GM18519 (cell line): ENCODE results near the gene SIRPB1.
"Not testable (repeated sequence)": the region's sequence is repeated elsewhere in the genome, so short reads cannot be mapped to it uniquely, and the experiment has no call there.

Experiments used
- ATAC-seq: cut with Tn5 transposase; IDR thresholded peaks from one replicate; pipeline ENCODE4 v1.9.1; 2021; ENCODE audit warnings: mild to moderate bottlenecking, moderate library complexity; ENCODE audit not compliant: unreplicated experiment, low FRiP score

The SIRPB1 gene

GRCh38 chr20:1608678-1609347 lies 11.0 kb downstream of the SIRPB1 start:
- not testable (repeated sequence) for ATAC-seq

GRCh38 chr20:1600736-1601135 lies 19.1 kb downstream of the SIRPB1 start:
- no peak for ATAC-seq

DNA sequence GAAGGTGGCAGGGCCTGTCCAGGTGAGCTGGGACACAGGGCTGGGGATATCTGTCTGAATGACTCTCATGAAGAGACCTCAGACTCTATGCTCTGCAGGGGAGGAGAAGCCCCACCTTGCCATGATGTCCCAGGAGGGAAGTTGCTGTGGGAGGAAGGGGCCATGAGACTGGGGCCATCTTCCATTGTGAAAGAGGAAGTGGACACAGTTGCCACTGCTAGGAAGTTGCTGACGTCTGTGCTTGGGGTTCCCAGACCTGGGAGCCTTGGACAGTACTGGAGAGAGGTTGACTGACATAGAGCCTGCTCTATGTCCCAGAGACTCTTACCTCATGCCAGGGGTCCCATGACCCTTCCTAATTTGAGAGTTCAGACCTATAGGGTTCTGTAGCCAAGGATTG lies 24.5 kb downstream of the SIRPB1 start:
- ATAC-seq, result no peak

GRCh38 chr20:1588533-1589460 lies 31.0 kb downstream of the SIRPB1 start:
- ATAC-seq, result no peak

GRCh38 chr20:1587781-1588532 lies 31.9 kb downstream of the SIRPB1 start:
- no peak for ATAC-seq

- ATAC-seq, result no peak
These were observed 40.3 kb downstream of the SIRPB1 start for GRCh38 chr20:1579488-1579887.

DNA sequence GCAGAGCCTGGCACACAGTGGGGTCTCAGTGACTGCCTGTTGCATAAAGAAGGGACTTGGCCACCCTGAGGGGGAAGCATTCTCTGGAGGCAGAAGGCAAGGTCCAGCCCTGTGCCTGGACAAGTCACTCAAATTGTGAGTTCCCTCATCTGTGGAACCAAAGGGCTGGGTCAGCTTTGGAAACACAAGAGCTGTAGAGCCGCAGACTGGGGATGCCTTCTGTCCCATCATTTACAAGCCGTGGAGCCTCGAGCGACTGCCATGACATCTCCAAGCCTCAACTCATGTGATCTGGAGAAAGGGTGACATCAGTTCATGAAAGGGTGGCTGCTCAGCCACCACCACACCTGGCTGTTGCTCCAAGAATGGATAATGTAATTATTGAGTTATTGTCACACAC lies 41.9 kb downstream of the SIRPB1 start:
- no peak for ATAC-seq

GRCh38 chr20:1577313-1577712 lies 42.5 kb downstream of the SIRPB1 start:
- not testable (repeated sequence) for ATAC-seq

DNA sequence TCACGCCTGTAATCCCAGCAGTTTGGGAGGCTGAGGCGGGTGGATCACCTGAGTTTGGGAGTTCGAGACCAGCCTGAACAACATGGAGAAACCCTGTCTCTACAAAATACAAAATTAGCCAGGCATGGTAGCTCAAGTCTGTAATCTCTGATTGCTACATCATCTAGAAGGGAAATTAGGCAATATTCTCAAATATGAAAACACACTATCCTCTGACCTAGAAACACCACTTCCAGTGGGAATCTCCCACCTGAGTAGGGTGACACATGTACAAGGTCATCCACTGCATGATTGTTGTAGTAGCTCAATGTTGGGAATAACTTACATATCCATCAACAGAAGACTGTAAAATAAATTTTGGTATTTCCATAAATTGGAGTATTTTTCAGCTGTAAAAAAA lies 43.2 kb downstream of the SIRPB1 start:
- ATAC-seq, result no peak

- not testable (repeated sequence) for ATAC-seq
These were observed 43.8 kb downstream of the SIRPB1 start for GRCh38 chr20:1576003-1576402.

- ATAC-seq, result not testable (repeated sequence)
These were observed 48.2 kb downstream of the SIRPB1 start for GRCh38 chr20:1571583-1571982.
